ENCODE results near the gene EPN3. TPM values are rescaled to one million over a fixed set of nuclear protein-coding genes. Genes with fewer than 3 reads are reported as not detected.

EPN3 gene
- total RNA-seq, 1 donor from 2014 or later: 1.5 TPM

GRCh38 chr17:50523208-50523607, 9.3 kb upstream of the EPN3 start:
- Histone ChIP-seq H3K4me1 (no peaks in the 10 kb centered on the region), H3K4me3 (no peak overlapping the region), H3K27me3 (ENCODE audit: low read depth) (no peaks in the 10 kb centered on the region), H3K36me3 (no peaks in the 10 kb centered on the region), H3K27ac (no peak overlapping the region), H3K9me3 (no peaks in the 10 kb centered on the region)
- ATAC-seq (no peak), DNase-seq (no peak)
- TF ChIP-seq CTCF (IDR thresholded peaks at IDR 0.05): no peak
- intact Hi-C loops (cut with DNase I): no loop called here

GRCh38 chr17:50524838-50525237, 7.7 kb upstream of the EPN3 start:
- DNase-seq: no peak
- intact Hi-C loops (cut with DNase I): no loop called here

GRCh38 chr17:50527155-50527762, 5.3 kb upstream of the EPN3 start:
- H3K4me1 ChIP-seq: peaks cover 6% of the 10 kb centered on the region
- DNase-seq (no peak), ATAC-seq (no peak)
- H3K4me3 ChIP-seq: no peak overlapping the region
- H3K27me3 ChIP-seq (ENCODE audit: low read depth): peaks cover 25% of the 10 kb centered on the region
- H3K27ac ChIP-seq: no peak overlapping the region
- H3K9me3 ChIP-seq: no peaks in the 10 kb centered on the region
- no peaks in the 10 kb centered on the region for H3K36me3 ChIP-seq
- intact Hi-C loops (cut with DNase I): no loop called here
- no peak for TF ChIP-seq CTCF (IDR thresholded peaks at IDR 0.05)

More at GRCh38 chr17:50524838-50525237, 7.7 kb upstream of the EPN3 start:
- no peak overlapping the region for H3K4me3 ChIP-seq
- H3K4me1 ChIP-seq: no peaks in the 10 kb centered on the region
- H3K27ac ChIP-seq: no peak overlapping the region
- H3K27me3 ChIP-seq (ENCODE audit: low read depth): peaks cover 6% of the 10 kb centered on the region
- H3K36me3 ChIP-seq: no peaks in the 10 kb centered on the region
- no peak for TF ChIP-seq CTCF (IDR thresholded peaks at IDR 0.05)
- no peaks in the 10 kb centered on the region for H3K9me3 ChIP-seq
- ATAC-seq: no peak

GRCh38 chr17:50527949-50528474, 4.5 kb upstream of the EPN3 start:
- H3K9me3 ChIP-seq: no peaks in the 10 kb centered on the region
- DNase-seq (no peak), ATAC-seq (no peak)
- H3K4me3 ChIP-seq: no peak overlapping the region
- intact Hi-C loops (cut with DNase I): no loop called here
- H3K4me1 ChIP-seq: peaks cover 13% of the 10 kb centered on the region
- H3K27ac ChIP-seq: no peak overlapping the region
- no peak for TF ChIP-seq CTCF (IDR thresholded peaks at IDR 0.05)
- peaks cover 33% of the 10 kb centered on the region for H3K27me3 ChIP-seq (ENCODE audit: low read depth)
- H3K36me3 ChIP-seq: no peaks in the 10 kb centered on the region

GRCh38 chr17:50529849-50530248, 2.7 kb upstream of the EPN3 start:
- H3K27me3 ChIP-seq (ENCODE audit: low read depth): peaks cover 46% of the 10 kb centered on the region
- H3K4me3 ChIP-seq: no peak overlapping the region
- peaks cover 29% of the 10 kb centered on the region for H3K4me1 ChIP-seq
- no peaks in the 10 kb centered on the region for H3K9me3 ChIP-seq
- no peaks in the 10 kb centered on the region for H3K36me3 ChIP-seq
- no peak for DNase-seq
- intact Hi-C loops (cut with DNase I): no loop called here
- no peak for ATAC-seq
- H3K27ac ChIP-seq: no peak overlapping the region
- TF ChIP-seq CTCF (IDR thresholded peaks at IDR 0.05): no peak

Data from lower lobe of right lung (tissue), 2 donors.